Inflammatory macrophage treated with lipopolysaccharide for 1 hour (primary cell): ENCODE measurements around the gene NECAB2.

Source experiments
- DNase-seq, 2 donors: peaks; one replicate each; pipeline ENCODE4 v3.0.0-alpha.2; 2020 to 2022

The NECAB2 gene

DNA sequence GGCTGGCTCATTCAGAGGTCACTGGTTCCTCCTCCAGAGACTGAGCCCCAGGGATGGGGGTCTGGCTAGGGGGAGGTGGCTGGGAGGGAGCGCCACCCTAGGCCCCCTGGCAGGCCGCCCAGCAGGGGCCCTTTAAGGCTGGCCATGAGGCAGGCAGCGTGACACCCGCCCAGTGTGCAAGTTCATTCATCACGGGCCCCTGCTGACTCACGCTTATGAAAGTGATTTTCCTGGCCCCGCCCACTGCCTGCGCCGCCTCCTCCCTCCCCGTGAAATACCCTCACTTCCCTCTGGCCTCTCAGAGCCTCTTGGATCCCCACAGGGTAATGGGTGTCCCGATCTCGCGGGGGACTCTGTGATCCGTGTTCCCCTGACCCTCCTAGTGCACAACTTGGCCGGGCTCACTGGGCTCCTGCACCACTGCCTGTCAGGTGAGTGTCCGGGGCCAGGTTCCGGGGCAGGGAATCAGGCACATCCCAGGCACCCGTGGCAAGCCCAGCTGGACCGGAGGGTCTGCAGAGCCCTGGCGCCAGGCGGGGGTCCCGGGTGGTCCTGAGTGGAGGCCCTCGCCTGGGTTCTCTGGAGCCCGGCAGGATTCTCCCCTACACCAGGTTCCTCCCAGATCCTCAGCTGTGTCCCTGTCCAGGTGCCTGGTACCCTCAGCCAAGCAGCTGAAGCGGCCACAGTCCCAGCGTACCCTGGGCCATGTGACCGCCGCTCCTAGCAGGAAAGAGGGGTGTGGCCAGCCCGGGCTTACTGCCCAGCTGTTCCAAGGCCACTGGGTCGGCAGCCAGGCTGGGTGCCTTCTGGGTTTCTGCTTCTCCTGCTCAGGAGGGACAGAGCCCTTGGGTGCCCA, 14.9 kb upstream of the NECAB2 start, which contains the start of gene OSGIN1:
Gene OSGIN1 (plus strand): TSS at position 301 of the 856 bp plus-strand sequence. CDS start 4,432 bp downstream, outside the sequence.
- peak; percentile 93 to 98 for DNase-seq

DNA sequence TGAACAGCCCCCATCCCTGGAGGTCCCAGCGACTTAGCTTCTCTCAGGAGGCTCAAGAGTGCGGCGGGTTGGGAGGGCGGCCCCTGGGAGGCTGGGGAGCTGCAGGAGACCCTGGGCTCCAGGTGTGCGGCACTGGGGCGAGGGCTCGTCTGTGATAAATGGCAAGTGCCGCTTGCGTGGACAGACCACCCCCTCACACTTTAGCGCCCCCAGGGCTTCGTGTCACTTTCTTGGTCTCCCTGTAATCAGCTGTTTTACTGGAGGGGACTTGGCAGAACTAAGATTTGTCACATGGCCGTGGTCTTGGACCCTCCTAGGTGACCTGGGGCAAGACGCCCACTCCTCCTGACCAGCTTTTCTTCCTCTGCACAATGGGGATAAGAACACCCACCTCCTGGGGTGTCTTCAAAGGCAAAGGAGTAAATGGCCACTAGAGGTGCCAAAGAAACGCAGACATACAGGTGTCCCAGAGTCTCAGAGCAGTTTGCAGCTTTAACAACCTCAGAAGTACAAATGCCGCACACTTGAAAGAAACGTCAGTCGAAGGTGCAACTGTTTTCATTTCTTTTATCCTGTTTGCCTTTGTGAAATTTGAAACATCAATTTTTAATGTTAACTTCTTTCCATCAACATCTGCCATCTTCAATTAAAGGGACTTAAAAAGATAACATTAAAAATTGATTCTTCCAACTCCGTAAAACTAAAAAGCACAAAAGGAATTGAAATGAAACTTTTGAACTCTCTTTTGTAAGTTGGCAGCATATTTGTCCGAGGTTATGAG, 14.1 kb upstream of the NECAB2 start:
- peak in 1 of 2 donors; percentile 31 for DNase-seq

DNA sequence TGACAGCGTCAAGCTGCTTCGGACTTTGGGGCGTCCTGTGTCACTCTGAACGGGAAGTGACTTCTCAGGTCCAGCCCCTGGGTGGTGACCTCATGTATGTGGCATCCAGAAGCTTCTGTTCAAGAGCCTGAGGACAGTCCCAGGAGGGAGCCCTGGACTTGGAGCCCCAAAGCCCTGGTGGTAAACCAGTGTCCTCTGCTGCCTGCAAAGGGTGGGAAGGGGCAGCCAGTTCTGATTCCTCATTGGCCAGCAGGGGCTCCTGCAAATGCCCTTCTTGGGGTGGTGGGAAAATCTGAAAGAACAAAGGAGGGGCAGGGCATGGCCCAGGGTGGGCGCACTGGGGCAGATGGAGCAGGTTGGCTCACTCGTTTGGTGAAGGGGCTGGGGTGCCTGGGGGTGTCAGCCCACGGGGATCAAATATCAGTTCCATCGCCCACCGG, 13.4 kb upstream of the NECAB2 start:
- peak; percentile 59 to 72 for DNase-seq

DNA sequence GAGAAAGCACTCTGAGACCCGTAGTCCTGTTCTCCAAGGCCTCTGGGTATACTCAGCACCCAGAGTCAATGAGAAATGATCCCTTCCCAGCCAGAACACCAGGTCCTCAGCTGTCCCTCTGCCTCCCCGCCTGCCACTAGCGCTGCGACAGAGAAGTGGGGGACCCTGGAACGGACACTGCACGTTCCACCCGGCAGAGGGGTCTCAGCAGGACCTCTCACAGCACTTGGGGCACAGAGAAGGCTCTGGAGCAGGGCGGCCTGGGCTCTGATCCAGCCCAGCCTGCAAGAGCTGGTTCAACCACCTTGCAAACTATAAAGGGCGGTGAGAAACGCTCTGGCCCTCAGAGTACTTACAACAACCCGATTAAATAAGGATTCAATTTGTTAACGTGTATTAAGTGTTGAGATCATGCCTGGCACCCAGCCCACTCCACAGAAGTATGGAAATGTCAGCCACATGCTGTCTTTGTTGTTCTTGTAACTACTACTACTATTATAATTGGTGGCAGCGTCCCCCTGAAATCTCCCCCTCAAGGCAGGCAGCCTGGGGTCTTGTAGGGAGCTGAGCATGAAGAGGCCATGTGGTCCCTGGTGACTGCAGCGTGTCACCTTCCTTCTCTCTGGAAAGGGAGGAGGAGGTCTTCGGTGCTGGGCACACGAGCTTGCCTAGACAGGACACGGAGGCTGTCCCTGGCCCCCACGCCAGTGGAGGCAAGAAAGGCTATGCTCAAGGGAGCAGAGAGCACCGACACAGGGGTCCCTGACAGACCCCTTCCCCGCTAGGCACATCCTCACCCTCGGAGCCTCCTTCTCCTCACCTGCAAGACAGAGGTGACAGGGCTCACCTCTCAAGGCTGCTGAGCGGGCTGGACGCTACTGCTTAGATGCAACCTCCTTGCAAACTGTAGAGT, 12.6 kb upstream of the NECAB2 start:
- no peak for DNase-seq

DNA sequence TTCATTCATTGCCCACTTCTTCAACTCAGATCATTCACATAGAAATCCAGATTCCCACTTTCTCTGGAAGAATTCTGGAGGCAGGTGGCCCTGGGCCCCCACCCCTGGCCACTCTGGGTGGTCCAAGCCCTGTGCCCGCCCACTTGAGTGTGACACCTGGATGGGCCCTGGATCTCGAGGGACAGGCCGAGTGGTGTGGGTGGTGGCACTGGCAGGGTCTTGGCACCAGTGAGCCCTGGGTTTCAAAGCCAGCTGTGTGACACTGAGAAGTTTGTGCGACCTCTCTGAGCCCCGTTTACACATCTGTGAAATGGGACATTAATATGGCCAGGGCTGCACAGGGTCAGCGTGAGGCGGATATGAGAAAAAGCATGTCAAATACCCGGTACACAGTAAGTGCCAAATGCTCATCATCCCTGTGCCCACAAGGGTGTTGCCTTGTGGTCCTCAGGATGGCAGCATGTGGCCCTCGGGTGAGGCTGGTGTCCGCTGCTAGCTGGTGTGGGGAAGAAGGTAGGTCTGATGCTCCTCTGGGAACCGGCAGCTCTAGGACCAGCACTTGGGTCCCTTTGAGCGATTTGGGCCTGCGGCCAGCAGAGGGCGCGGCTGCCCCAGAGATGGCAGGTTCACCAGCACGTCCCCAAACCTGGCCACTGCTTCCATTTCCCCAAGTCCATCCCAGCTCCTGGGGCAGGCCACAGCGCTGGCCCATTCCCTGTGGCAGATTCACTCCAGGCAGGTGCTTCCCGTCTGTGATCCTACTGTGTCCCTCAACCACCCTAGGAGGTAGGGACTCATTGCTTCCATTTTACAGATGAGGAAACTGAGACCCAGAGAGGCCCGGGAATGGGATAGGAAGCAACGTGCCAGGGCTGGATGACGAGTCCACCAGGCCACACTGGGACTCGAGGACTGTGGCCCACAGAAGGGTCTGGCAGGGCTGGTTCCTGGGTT, 11.4 kb upstream of the NECAB2 start:
- DNase-seq: peak; percentile 50 to 90

DNA sequence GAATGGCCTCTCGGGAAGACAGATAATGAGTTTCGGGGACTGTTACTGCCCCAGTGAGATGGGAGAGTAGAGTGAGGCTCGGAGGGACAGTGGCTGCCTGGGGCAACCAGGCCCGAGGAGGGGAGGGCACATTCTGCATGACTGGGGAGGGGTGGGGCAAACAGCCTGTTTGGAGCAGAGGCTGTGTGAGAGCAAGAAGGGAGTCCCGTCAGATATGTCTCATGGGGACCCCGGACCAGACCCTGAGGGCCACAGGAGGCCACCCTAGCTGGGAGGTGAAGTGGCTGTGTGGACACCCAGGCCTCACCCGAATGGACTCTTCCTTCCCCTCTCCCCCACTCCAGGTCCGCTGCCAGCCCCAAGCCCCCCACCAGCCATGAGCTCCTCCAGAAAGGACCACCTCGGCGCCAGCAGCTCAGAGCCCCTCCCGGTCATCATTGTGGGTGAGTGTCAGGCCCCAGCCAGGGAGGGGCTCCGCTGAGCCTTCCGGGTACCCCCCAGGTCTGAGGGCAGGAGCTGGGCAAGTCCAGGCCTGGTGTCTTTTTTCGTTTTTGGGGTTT, 10.7 kb upstream of the NECAB2 start:
- DNase-seq: no peak

DNA sequence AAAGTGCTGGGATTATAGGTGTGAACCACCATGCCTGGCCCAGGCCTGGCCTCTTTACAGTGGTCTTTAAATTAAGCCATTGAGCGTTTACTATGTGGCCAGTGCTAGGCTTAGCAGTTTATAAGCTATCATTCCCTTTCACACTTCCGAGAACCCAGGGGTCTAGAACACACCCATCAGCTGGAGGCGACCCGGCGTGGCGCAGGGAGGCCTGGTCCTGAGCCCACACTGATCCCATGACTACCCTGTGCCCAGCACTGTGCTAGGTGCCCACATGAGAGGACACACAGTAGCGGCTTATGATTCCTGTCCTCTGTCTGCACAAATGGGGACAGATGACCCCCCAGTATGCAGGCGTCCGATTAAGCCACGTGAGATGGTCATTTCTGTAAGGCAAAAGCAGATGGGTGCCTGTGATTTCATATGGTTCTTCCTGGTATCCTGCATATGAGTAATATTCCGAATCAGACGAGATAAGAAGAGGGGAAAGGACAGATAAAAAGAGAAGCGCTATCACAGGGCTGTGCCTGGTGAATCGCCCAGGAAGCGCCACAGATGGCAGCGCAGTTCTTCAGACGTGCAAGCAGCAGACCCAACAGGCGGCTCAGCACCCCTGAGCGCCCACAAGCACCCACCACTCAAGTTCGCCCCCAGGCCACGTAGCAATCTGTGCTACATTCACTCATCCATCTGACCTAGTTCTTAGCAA, 9.8 kb upstream of the NECAB2 start:
- no peak for DNase-seq

DNA sequence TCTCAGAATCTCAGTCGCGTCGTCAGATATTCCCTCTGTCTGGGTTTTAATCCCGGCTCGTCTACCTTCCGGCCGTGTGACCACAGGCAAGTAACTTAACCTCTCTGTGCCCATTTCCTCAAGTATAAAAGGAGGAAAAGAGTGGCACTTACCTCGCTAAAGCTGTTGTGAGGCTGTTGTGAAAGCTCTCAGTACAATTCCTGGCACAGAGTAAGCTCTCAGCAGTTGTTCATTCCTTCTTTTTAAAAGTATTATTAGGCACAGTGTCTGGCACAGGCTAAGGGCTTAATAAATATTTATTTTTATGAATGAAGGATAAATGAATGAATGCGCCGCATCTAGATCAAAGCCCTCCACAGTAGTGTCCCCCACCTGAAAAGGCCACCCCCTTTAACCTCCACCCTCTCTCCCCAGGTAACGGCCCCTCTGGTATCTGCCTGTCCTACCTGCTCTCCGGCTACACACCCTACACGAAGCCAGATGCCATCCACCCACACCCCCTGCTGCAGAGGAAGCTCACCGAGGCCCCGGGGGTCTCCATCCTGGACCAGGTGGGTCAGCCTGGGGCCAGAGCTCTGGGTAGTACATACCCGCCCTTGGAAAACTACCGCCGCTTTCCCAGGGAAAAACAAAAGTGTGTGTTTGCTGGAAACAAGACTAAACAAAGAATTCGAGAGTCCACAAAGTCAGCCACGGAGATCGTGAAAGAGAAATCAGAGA, 9.0 kb upstream of the NECAB2 start:
- DNase-seq: no peak

DNA sequence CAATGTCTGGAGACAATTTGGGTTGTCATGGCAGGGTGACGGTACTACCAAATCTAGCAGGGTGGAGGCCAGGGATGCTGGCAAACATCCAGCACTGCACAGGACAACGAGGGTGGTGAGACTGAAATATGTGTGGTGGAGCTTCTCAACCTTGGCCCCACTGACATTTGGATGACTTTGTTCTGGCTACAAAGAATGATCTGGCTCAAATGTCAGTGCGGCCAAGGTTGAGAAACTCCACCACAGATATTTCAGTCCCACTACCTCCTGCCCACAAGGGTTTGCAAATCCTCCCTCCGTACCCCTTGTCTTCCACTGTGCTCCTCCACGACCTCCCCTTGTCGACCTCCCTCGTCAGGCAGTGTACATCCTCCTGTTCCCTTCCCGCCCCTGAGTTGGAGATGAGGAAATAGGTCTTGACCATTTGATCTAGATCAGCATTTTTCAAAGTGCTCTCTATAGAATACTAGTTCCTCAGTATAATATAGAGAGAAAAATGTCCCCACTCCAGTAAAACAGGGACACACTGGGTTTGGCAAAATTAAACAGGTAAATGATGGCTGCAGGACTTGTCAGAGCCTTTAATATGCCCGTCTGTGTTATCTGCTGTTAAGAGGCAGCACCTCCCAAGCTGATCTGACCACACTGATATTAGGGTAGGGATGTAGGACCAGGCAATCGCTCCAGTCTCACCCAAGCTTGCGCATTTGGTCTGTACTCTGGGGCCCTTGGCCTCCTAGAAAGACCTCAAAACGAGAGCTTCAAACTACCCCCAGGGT, 8.2 kb upstream of the NECAB2 start:
- DNase-seq: no peak

DNA sequence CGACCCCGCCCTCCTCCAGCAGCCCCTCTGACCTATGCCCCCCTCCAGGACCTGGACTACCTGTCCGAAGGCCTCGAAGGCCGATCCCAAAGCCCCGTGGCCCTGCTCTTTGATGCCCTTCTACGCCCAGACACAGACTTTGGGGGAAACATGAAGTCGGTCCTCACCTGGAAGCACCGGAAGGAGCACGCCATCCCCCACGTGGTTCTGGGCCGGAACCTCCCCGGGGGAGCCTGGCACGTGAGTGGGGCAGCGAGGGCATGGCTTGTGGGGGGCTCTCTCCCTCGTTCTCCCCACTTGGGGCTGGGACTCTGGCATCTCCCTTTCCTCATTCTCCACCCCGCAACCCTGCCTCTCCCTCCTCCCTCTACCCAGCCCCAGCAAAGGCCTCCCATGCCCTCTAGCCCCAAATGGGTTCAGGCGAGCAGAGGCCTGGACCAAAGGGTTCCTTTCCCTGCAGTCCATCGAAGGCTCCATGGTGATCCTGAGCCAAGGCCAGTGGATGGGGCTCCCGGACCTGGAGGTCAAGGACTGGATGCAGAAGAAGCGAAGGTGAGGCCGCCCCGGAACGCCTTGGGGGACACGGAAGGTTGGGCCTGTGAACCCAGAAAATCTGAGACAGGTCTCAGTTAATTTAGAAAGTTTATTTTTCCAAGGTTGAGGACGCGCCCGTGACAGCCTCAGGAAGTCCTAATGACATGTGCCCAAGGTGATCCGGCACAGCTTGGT, 7.4 kb upstream of the NECAB2 start:
- no peak for DNase-seq

DNA sequence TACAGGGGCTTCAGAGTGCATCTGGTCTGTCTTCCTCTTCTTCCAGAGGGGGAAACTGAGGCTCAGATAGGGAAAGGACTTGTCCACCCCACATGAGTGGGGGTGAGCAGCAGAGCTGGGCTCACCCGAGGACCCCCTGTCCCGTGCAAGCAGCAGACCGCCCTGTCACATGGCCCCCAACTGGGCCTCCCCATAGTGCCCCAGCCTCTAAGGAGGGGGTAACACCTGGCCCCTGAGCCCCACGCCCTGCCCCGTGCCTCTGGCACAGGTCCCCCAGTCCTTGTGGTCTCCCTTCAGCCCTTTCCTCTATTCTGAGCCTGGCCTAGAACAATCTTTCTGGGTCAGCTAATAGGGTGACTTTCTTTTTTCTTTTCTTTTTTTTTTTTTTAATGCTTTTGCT, 6.5 kb upstream of the NECAB2 start:
- no peak for DNase-seq

DNA sequence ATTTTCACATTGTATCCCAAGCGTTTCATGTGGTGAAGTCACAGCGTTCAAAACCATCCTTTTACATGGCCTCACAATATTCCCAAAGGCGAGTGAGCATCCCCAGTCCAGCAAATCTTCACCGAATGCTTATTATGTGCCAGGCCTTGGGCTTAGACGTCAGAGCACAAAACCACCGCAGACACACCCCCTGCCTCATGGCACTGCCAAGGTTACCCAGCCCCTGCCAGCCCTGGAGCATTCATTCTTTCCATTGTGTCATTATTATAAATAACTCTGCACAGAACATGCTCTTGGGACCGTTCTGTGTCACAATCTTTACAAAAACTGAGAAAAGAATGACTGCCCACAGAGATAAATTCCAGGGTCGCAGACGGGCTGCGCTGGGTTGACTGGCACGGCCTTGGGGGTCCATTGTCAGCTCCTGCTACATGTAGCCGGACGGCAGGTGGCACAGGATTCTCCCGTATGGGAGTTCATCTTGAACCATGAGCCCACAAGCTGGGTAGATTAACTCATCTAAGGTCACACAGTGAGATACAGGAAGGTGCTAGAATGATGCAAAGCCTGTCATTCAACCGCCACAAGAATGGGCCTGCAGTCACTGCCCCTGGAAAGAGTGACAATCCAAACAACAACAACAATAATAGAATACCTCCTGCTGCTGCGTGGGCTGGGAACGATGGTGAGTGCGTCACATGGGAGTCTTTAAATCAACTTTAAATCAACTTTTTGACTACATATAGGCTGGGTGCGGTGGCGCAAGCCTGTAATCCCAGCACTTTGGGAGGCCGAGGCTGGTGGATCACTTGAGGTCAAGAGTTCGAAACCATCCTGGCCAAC, 4.5 kb upstream of the NECAB2 start:
- no peak for DNase-seq

DNA sequence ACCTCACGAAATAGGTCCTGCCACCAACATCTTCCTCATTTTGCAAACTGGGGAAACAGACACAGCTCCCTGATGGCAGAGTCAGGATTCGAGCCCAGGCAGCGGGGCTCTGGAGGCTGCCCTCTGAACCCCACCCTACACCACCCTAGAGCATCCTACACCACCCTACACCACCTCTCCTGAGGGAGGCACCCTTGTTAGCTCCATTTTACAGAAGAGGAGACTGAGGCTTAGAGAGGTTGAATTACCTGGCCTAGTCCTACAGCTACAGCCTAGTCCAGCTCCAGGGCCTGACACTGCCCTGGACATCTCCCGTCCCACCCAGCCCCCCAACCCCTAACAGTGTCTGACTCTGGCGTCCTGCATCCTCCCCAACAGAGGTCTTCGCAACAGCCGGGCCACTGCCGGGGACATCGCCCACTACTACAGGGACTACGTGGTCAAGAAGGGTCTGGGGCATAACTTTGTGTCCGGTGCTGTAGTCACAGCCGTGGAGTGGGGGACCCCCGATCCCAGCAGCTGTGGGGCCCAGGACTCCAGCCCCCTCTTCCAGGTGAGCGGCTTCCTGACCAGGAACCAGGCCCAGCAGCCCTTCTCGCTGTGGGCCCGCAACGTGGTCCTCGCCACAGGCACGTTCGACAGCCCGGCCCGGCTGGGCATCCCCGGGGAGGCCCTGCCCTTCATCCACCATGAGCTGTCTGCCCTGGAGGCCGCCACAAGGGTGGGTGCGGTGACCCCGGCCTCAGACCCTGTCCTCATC, 3.2 kb upstream of the NECAB2 start:
- DNase-seq: no peak

DNA sequence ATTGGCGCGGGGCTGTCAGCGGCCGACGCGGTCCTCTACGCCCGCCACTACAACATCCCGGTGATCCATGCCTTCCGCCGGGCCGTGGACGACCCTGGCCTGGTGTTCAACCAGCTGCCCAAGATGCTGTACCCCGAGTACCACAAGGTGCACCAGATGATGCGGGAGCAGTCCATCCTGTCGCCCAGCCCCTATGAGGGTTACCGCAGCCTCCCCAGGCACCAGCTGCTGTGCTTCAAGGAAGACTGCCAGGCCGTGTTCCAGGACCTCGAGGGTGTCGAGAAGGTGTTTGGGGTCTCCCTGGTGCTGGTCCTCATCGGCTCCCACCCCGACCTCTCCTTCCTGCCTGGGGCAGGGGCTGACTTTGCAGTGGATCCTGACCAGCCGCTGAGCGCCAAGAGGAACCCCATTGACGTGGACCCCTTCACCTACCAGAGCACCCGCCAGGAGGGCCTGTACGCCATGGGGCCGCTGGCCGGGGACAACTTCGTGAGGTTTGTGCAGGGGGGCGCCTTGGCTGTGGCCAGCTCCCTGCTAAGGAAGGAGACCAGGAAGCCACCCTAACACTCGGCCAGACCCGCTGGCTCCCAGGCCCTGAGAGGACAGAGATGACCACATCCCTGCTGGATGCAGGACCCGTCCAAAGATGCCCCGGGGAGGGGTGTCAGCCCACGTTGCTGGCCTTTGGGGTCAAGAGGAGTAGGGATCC, 2.4 kb upstream of the NECAB2 start:
- no peak for DNase-seq

DNA sequence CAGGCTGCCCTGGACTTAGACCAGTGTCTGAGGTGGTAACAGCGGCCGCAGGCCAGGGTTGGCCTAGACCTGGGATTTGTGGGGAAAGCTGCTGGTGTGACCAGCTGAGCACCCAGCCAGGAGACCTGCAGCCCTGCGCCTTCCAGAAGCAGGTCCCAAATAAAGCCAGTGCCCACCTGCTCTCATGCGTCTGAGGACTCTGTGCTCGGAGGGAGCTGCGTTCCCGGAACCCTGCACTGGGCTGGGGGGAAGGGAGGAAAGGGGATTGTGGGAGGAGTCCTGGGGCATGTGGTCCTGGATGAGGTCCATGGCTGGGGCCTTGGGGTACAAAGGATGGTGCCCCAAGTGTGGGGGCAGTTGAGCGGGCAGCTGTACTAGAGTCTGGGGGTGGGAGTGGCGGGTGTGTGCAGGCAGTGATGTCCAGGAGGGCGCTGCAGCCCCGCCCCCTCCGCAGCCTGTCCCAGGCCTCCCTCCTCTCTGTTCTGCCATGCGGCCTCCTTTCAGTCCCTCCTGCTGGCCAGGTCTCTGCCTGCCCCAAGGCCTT, 1.8 kb upstream of the NECAB2 start:
- no peak for DNase-seq

DNA sequence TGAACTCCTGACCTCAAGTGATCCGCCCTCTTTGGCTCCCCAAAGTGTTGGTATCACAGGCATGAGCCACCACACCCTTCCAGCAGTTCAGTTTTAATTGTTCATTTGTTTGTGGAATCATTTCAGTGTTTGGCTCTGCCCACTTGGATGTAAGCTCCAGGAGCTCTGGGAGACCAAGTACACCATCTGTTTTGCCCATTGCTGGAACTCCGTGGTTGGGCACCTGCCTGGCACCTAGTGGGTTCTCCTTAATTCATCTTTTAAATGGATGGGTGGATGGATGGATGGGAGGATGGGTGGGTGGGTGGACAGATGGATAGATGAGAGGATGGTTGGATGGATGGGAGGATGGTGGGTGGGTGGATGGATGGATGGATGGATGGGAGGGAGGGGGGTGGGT, 953 bp upstream of the NECAB2 start:
- no peak for DNase-seq
